COLO829 (cell line): Measurements from ENCODE around the gene SETD3.
A peak's percentile ranks its signal among the peaks of the same experiment; 100 is the strongest.

Source experiments
- DNase-seq: peaks from one replicate; pipeline ENCODE4 v3.0.0; 2012; ENCODE audit warnings: low spot score

Gene SETD3

DNA sequence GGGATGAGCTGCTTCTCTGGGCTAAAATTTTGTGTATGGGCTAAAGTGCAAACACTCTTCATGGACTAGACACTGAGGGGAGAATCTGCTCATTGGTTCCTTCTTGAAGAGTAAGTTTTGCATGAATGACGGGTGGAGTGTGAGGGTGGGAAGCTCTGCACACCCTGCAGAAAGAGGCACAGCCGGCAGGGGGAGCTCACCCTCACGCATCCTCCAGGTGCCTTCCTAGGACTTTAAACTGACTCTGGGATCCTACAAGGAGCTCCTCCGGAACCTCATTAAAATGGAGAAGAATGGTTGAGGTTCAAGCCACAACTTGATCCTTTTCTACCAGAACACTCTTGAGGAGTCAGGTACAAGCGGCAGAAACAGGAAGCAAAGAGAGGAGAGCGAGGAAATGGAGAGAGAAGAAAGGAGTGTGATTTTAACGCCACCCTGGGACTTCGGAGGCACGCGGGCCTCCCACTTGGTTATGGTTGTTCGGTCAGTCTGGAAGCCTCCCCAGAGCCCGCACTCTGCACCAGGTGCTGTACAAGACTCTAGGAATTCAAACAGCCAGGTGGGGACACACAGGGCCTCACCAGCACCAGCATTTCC lies 87.5 kb downstream of the SETD3 start:
- DNase-seq: peak; percentile 34

DNA sequence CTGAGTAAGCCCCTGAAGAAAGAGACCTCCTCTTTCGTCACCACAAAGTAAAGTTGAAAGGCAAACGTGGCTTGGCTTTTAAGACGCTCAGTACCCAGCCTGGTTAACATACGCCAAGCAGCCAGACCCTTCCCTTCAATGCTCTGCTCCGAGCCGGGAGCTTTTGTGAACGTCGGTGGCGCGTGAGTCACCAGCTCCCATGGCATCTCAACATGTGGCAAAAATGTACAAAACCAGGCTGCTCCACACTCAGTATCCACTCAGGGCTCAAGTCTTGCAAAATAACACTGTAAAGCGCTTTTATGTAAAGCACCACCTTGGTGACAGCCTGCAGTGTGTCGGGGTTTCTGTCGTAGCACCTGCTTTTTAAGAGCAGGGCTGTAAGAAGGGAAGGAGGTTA lies 89.0 kb downstream of the SETD3 start:
- no peak for DNase-seq

DNA sequence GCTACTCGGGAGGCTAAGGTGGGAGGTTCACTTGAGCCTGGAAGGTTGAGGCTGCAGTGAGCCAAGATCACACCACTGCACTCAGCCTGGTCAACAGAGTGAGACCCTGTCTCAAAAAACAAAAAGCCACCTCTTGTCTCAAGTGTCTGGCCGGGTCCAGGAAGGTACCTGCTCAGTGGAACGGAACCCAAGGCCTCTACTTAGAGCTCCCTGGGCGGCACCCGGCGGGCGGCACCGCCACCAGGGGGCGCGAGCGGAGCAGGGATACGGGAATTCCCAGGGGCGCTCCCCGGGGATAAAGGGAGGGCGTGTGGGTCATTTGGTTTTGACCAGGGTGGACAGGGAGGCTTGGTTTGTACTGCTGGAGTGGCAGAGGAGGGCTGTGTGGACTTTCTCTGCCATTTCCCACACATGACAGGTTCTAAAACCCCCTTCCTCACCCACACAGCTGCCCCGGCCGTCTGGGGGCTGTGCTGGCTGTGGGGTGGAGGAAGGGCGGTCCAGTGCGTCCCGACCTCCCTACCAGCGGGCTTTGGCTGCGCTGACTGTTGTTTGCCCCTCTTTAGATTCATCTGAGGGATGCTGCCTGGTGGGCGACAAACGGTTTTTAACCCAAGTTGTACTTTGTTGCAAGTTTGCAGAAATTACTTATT lies 91.4 kb downstream of the SETD3 start:
- peak; percentile 26 for DNase-seq

DNA sequence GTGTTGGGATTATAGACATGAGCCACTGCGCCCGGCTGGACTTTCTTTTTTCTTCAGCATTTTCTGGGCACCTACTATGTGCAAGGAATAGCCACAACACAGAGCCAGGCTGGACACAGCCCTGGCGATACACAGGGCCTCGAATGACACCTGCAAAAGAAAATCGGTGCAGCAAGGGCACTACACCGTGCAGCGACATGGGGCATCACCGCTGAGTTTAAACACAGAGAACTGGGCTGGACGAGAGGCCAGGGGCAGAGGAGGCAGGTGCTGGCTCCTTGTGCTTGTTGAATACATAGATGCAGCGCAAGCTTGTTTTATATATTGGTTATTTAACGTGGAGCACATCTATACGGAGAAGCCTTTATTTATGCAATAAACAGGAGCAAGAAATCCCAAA lies 92.4 kb downstream of the SETD3 start:
- no peak for DNase-seq

DNA sequence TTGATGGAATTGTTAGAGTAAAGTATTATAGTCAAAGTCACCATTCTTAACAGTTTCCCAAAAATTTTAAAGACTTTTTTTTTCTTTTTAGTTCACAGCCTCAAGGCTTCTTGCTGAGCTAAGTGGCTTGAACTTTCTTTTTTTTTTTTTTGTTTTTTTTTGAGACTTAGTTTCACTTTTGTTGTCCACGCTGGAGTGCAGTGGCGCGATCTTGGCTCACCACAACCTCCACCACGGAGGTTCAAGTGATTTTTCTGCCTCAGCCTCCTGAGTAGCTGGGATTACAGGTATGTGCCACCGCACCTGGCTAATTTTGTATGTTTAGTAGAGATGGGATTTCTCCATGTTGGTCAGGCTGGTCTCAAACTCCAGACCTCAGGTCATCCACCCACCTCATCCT lies 92.8 kb downstream of the SETD3 start:
- no peak for DNase-seq

DNA sequence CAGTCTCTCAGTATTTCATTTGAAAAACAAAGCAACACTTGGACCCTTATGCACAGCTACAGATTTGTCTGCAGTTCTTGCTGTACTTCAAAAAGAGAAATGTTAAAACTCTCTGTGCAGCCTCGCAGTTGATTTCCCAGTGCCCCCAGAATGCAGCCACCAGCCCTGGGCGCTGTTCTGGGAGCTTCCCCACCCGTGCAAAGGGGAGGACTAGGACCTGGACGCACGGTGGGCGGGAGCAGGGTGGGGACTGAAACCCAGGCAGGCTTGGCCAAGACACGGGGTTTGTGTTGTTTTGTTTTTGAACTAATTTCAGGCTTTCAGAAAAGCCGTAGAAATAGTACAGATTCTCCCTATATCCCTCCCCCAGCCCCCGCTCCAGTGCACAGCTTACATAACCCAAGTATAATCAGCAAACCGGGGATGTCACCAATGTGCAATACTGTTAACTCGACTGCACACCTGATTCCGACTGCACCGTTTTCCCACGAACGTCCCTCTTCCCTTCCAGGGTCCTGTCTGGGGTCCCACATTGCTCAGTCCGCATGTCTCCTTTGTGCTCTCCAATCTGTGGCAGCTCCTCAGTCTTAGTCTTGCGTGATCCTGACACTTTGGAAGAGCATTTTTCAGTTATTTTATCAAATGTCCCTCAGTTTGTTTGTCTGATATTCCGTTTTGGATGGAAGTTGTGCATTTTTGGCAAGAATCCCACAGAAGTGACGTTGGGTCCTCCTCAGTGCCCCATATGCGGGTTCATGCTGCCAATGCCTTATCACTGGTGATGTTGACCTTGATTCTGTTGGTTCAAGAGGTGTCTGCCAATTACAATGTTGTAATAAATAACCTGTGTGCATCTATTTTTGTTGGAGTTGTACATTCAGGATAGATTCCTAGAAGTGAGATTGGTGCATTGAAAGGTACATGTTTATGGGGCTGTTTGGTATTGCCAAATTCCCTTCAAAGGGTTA lies 95.9 kb downstream of the SETD3 start:
- no peak for DNase-seq

DNA sequence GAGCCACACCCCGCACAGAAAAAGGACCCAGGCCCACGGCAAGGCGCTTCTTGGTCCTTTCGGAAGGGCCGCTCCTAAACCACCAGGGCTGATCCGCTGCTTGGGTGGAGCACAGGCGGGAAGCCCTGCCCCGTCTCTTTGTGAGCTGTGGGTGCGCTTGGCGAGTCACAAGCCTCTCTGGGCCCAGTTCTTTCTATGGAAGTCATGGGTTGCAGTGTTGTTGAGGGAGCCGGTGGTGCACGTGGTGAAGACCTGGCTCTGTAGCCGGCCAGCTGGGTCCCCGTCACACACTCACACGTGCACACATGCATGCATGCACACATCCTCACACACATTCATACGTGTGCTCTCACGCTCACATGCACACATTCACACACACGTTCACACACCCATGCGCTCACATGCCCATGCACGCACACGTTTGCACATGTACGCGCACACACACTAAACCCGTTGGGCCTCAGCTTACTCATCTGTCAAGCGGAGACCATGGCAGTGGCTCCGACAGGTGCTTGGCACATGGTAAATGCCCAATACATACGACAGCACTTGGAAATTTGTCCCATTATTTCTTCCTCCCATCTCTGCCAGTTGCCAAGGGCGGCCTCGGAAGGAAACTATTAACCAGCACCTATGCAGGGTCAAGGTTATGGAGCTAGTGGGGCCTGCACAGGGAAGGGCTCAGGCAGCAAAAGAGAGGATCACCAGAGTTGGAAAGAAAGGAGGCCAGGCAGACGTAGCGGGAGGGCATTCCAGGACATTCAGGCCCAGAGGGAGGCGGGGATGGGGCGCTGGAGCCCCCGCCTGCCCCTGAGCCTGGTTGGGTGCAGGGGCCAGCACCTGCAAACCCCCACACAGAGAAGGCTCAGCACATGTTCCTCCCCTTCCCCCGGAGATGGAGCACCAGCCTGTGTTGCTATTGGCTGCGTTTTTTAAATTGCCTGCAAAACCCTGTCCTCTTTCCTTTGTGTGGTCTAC lies 96.9 kb downstream of the SETD3 start:
- DNase-seq: no peak

DNA sequence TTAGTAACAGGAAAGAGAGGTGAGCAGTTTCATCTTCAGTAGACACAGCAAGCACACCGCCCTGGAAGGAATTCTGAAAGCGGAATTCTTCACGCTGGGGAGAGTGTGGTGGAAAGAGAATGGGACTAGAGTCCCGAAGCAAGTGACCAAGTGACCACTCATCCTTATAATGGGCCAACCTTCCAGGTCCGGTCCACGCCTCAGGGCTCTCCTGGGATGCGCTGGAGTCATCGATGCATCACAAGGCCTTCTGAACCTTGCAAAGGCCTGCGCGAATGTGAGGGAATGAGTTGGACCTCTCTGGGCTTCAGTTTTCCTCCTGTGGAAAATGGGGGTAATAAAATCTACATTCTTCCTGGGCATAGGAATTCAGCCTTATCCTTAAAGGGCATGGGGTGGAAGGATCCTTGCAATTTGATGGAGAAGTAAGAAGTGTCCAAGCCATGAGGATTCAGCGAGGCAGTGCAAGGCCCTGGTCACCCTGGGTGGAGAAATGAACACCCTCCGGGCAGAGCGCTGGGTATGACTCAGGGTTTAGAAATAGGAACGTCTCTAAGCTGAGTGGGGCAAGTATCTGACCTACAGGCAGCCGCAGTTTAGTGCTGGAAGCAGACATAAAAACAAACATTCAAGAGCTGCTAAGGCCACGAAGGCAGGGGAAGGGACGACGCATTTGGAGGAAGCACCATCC lies 97.7 kb downstream of the SETD3 start:
- no peak for DNase-seq

DNA sequence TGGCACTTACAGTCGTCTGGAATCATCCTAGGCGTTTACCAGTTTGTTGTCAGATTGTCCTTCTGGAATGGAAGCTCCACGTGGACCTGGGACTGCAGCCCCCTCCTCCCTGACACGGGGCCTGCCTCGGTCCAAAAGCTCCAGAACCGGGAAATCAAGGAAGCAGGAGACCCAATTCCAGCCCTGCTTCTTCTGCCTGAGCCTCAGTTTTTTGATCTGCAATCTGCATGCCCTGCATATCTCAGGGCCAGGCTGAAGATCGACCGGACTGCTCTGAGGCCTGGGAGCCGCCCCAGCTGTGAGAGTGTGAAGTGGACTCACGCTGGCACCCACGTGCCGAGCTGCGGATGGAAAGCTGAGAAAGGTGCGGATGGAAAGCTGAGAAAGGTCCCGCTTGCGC lies 98.6 kb downstream of the SETD3 start:
- DNase-seq: no peak

DNA sequence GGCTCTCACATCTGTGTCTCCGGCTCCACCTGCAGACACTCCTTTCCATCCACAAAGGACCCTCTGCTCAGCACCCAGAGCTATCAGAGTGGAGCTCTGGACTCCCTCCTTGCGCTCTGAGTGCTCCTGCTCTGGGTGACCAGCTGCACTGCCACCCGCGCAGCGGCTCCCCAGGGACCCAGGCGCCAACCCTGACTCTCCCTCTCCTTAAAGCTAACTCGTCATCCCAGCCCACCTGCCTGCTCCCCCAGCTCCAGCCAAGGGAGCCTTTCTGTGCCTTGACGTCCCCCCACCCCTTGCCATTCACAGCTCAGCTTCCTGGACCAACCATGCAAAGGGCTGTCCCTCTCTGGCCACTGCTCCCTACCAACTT lies 99.0 kb downstream of the SETD3 start:
- DNase-seq: no peak

DNA sequence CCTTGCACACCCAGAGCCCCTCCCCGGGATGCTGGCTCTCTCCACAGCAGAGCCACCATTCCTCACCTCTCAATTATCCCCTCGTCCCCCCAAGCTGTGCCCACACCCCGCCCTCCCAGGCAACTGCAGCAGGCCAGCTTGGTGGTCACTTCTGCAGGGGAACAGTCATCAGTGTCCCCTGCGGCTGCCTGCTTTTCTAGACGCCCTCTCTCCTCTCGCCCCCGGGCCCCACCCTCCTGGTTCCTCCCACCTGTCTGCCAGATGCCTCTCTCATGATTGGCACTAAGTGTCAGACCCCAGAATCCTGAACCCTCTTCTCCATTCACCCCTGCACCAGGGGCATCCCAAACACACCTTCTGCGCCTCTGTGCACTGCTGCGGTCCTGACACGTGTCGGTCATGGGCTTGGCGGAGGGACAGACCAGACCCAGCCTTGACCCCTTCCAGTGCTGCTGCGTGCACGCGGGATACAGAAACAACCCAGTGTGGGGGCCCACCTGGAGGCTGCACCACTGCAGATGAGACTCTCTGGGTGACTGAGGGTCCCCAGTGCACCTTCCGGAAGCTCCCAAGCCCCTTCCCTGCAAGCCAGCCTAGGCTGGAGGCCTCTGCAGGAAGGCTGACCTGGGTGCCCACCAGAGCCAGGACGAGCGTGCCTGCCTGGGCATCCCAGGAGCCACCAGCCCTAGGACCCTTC lies 99.5 kb downstream of the SETD3 start:
- no peak for DNase-seq

DNA sequence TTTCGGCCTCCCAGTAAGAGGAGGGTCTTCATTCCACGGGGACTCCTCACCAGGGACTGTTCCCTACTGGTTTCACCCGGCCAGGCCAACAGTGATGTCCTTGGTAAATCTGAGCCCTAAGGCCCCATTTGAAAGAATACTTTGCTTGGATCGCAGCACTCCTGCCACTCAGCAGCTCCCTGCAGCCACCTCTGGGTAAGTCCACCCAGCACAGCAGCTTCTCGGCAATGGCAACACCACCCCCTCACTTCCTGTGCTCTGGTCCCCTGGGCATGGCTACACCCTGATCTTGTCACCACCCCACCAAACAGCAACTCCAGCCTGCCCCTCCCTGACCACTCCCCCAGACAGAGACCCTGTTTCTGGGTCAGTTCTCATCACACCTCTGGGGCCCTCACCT lies 100.3 kb downstream of the SETD3 start:
- no peak for DNase-seq

DNA sequence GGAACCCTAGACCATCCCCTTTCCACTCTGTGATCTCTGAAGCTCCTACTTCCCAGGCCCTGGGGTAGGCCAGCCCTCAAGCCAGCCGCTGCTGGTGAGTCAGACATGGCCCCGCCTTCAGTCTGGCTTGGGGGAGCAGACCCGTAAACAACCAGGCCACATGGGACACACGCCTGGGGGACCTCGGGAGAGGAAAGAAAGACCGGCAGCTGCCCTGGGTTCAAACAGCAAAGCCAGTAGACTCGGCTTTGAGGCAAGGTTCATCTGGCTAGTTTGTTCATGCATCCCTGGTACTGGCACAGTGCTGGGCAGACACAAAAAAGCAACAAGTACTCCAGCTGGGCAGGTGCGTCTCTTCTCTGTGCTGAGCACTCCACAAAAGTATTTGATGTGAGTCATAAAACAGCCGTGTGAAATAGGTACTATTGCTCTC lies 101.9 kb downstream of the SETD3 start:
- DNase-seq: no peak

DNA sequence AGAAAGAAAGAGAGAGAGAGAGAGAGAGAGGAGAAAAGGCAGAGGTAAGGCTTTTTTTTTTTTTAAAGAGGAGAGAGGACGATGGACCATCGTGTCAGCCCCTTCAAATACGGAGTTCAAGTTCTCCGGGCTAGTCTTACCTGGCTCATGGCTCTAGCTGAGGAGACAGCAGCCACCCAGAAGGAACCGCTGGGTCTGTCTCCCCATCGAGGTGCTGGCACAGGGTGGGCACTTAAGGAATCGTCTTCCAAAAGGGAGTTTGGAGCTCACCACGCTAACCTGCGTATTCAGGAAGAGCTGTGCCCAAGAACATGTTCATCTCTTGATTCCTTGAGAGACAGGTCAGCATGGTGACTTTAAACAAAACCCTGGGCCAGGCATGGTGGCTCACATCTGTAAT lies 102.7 kb downstream of the SETD3 start:
- DNase-seq: no peak

DNA sequence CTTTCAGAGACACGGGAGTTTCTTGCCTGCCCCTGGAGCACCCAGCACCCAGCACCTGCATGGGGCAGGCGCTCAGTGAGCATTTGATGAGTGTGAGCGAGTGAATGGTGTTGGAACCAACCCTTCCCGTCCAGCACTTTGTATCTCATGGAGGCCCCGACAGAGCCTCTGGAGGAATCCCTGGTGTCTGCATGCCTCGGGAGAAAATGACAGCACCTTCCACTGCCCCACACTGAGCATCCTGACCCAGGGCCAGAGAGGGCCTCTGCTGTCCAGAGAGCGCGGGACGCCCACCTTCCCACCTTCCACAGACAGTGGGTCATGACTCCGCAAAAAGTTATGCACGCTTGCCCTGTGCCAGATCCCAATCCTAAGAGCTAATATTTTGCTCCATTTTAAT lies 105.7 kb downstream of the SETD3 start:
- DNase-seq: no peak

DNA sequence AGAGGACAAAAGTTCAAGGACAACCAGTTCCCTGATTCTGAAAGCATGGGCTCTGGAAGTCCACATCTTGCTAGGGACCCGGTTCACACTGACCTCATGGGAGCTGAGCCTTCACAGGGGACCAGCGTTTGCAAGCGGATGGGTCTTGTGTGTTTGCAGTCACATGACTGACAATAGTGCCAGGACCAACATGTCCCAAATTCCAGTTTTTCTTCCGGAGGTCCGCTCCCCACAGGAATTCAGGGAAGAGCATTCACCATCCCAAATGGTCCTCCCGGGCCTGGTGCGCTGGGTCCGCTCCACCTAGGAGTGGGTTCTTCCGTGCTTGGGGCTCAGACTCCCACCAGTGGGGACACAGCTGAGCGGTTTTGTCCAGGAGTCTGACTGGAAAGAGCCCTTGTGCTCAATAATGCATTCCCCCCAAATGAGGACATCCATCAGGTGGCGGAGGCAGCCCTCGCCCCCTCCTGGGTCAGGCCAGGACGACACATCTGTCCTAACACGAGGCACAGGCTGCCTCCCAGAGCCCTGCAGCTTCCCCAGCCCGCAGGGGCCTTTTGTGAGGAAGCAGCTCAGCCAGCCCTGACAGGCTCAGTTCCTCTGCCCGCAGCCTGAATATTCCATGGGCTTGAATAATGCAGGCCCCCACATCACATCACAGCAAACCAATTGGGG lies 116.9 kb downstream of the SETD3 start:
- DNase-seq: no peak

DNA sequence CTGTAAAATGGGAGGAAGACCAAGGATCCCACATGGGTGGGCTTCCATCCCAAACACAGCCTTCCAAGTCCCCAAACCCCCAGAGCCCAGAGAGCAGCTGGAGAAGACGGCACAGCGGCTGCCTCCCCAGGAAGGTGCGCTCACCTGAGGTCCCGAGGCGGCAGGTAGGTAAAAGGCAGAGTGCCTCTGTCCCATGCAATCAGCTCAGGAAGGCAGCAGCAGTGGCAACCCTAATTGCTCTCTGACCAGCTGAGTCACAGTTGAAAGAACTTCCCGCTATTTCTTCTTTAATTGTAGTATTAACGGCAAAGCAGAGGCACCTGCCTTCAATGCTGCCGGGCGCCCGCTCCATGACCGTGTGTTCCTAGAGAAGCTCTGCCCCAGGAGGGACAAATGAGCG lies 117.6 kb downstream of the SETD3 start:
- DNase-seq: no peak

DNA sequence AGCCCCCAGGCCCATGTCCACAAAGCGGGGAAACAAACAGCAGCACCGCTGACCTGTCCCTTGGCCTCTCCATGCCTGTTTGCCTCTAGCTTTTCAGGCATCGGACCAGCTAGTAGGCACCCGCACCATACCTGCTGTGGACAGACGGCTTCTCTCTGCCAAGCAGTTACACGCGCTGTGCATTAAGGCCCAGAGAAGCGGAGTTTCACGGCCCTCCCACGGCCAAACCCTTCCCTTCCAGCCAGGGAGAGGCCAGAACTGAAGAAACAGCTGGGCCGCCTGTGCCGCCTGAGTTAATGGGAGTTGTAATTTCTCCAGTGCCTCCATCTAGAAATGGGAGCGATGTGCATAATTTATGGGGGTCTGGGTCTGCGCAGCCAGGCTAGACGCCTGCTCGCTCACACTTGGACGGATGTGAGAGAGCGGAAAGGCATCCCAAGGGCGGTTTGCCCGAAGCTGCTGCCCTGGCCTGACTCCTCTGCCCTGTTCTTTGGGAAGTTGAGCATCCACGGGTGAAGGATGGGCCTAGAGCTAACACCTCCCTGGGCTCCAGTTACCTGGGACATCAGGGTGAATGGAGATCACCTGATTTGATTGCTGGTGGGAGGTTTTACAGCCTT lies 119.0 kb downstream of the SETD3 start:
- DNase-seq: no peak

DNA sequence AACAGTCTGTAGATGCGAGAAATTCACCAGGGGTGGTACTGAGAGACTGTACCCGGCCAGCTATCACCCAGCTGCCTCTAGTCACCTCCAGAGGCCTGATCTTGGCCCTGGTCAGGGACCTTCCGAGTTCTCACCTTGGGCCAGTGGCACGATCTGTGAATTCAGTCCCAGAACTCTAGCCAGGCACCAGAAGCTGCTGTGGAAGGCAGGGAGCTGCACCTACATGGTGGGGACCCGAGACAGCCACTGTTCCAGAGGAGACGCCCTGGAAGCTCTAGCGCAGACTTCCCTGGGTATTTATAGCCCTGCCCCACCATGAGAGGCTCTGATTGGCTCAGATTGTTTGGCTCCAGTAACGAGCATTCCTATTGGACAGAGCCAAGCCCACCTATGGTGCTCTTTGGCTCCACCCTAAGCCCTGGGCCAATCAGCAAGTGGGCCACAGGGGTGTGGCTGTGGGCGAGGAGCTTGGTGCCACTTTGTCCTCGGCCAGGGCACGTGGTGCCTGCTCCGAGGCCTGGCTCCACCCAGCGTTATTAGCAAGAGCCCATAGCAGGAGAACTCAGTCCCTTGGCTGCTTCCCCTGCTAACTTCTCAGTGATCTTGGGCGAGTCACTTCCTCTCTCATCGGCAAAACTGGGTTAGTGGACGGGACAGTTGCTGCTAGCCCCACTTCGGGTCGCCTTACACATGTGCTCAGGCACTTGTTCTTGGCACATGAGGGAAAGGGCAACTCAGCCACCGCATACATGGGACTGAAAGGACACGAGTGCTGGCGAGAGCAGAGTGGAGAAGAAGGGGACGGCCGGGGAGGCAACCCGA lies 119.7 kb downstream of the SETD3 start:
- DNase-seq: no peak
